Endometrial microvascular endothelial cells (primary cell): Measurements from ENCODE around the gene CHCHD10. TPM values are rescaled to one million over a fixed set of nuclear protein-coding genes. Genes with fewer than 3 reads are reported as not detected.

ENCODE experiments used
- in situ Hi-C: cut with HindIII; loops from 2 replicates; pipeline ENCODE4 v1.10.0; 2017; ENCODE audit warnings: low sequenced_read_pairs, low pct_unique_long_range_greater_than_20kb; ENCODE audit errors: inconsistent ontology term
- total RNA-seq: library from RNA; depleted of rRNA; stranded (reverse); fragments of >200 nt; gene quantifications from one replicate; pipeline ENCODE4 v1.2.3, GENCODE V29; 2015; ENCODE audit errors: inconsistent ontology term

The CHCHD10 gene
- total RNA-seq, 1 donor from 2014 or later = 9.7 TPM

GRCh38 chr22:23789638-23790037 is 21.9 kb upstream of the CHCHD10 start:
- in situ Hi-C loops = no loop called here

- in situ Hi-C loops = no loop called here
Measured at GRCh38 chr22:23789121-23789520, 21.3 kb upstream of the CHCHD10 start.

- in situ Hi-C loops = no loop called here
Measured at GRCh38 chr22:23787910-23788309, 20.1 kb upstream of the CHCHD10 start.

- in situ Hi-C loops = no loop called here
Measured at GRCh38 chr22:23787600-23787896, 19.8 kb upstream of the CHCHD10 start.

- in situ Hi-C loops = no loop called here
Measured at GRCh38 chr22:23786752-23787599, 19.2 kb upstream of the CHCHD10 start, which contains the start of gene SMARCB1. Gene SMARCB1, plus strand, starts transcription at chr22:23786966. Its CDS starts 204 bp downstream, at chr22:23787170.

GRCh38 chr22:23786261-23786710 is 18.5 kb upstream of the CHCHD10 start:
- in situ Hi-C loops = no loop called here

GRCh38 chr22:23784215-23784732 is 16.5 kb upstream of the CHCHD10 start:
- in situ Hi-C loops = no loop called here

- in situ Hi-C loops = no loop called here
Measured at GRCh38 chr22:23783265-23784150, 15.7 kb upstream of the CHCHD10 start.

GRCh38 chr22:23782703-23783102 is 14.9 kb upstream of the CHCHD10 start:
- in situ Hi-C loops = no loop called here

GRCh38 chr22:23782252-23782651 is 14.5 kb upstream of the CHCHD10 start:
- in situ Hi-C loops = no loop called here

- in situ Hi-C loops = no loop called here
Measured at GRCh38 chr22:23781511-23782183, 13.9 kb upstream of the CHCHD10 start.

GRCh38 chr22:23781065-23781464 is 13.3 kb upstream of the CHCHD10 start:
- in situ Hi-C loops = no loop called here

- in situ Hi-C loops = no loop called here
Measured at GRCh38 chr22:23780146-23780748, 12.5 kb upstream of the CHCHD10 start.

- in situ Hi-C loops = no loop called here
Measured at GRCh38 chr22:23779731-23780130, 12.0 kb upstream of the CHCHD10 start.

GRCh38 chr22:23779083-23779482 is 11.3 kb upstream of the CHCHD10 start:
- in situ Hi-C loops = no loop called here

- in situ Hi-C loops = no loop called here
Measured at GRCh38 chr22:23778577-23778900, 10.8 kb upstream of the CHCHD10 start.

GRCh38 chr22:23777776-23778576 is 10.2 kb upstream of the CHCHD10 start:
- in situ Hi-C loops = no loop called here

- in situ Hi-C loops = no loop called here
Measured at GRCh38 chr22:23775779-23776375, 8.1 kb upstream of the CHCHD10 start.
